ENCODE data around the gene ASB2.

DNA sequence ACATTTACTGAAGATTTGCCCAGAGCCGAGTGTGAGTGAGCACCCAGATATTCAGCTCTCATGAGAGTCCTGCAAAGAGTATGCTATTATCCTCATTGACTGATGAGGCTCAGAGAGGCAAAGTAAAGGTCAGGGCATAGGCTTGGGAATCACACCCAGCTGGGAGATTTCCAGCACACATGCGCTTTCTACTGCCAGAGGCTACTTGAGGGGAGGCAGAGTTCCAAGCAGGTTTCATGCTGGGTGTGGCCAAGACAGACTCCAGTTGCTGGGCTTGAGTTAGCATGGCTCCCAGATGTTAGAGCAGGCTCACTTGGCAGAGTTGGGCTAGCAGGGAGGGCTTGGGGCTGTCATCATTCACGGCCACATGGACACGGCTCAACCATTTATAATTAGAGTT is 63.6 kb downstream of the ASB2 start:
- TF ChIP-seq, protein P1, sequence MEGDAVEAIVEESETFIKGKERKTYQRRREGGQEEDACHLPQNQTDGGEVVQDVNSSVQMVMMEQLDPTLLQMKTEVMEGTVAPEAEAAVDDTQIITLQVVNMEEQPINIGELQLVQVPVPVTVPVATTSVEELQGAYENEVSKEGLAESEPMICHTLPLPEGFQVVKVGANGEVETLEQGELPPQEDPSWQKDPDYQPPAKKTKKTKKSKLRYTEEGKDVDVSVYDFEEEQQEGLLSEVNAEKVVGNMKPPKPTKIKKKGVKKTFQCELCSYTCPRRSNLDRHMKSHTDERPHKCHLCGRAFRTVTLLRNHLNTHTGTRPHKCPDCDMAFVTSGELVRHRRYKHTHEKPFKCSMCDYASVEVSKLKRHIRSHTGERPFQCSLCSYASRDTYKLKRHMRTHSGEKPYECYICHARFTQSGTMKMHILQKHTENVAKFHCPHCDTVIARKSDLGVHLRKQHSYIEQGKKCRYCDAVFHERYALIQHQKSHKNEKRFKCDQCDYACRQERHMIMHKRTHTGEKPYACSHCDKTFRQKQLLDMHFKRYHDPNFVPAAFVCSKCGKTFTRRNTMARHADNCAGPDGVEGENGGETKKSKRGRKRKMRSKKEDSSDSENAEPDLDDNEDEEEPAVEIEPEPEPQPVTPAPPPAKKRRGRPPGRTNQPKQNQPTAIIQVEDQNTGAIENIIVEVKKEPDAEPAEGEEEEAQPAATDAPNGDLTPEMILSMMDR (IDR thresholded peaks at IDR 0.05; ENCODE audit: borderline replicate concordance, extremely low read depth, low read length, poor library complexity, severe bottlenecking): no peak
- no peak for TF ChIP-seq EZH2 (IDR thresholded peaks at IDR 0.05; ENCODE audit: borderline replicate concordance, low read depth, low read length, severe bottlenecking)

All from DND-41 (cell line).